ENCODE data around the gene PDE9A. TPM values are rescaled to one million over a fixed set of nuclear protein-coding genes. Genes with fewer than 3 reads are reported as not detected.

PDE9A gene
- total RNA-seq, 4 donors from 2014 or later: 0.59 to 15.0 (median 6.9) TPM

DNA sequence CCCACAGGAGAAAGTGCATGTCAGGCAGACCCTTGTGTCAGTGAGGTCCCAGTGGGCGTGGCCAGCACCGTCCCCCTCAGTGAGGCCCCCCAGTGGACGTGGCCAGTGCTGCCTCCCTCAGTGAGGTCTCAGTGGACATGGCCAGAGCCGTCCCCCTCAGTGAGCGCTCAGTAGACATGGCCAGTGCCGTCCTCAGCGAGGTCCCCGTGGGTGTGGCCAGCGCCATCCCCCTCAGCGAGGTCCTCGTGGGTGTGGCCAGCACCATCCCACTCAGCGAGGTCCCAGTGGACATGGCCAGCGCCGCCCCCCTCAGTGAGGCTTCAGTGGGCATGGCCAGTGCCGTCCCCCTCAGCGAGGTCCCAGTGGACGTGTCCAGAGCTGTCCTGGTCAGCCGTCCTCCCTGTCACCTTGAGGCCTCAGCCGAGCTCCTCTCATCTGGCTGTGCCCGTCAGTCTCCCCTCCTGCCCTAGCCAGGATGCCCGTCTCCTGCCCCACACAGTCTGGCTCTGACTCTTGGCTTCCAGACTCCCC is 35.5 kb downstream of the PDE9A start:
- TF ChIP-seq POLR2A (IDR thresholded peaks at IDR 0.05): no peak
- TF ChIP-seq, protein P1, sequence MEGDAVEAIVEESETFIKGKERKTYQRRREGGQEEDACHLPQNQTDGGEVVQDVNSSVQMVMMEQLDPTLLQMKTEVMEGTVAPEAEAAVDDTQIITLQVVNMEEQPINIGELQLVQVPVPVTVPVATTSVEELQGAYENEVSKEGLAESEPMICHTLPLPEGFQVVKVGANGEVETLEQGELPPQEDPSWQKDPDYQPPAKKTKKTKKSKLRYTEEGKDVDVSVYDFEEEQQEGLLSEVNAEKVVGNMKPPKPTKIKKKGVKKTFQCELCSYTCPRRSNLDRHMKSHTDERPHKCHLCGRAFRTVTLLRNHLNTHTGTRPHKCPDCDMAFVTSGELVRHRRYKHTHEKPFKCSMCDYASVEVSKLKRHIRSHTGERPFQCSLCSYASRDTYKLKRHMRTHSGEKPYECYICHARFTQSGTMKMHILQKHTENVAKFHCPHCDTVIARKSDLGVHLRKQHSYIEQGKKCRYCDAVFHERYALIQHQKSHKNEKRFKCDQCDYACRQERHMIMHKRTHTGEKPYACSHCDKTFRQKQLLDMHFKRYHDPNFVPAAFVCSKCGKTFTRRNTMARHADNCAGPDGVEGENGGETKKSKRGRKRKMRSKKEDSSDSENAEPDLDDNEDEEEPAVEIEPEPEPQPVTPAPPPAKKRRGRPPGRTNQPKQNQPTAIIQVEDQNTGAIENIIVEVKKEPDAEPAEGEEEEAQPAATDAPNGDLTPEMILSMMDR (IDR thresholded peaks at IDR 0.05): no peak
- DNase-seq: no peak
- Histone ChIP-seq H3K27ac (no peak overlapping the region), H3K36me3 (no peaks in the 10 kb centered on the region), H3K27me3 (no peaks in the 10 kb centered on the region), H3K4me3 (no peak overlapping the region), H3K9me3 (no peaks in the 10 kb centered on the region), H3K4me1 (no peaks in the 10 kb centered on the region)
- intact Hi-C loops (cut with DNase I; ENCODE audit: low total_unique reads): no loop called here

DNA sequence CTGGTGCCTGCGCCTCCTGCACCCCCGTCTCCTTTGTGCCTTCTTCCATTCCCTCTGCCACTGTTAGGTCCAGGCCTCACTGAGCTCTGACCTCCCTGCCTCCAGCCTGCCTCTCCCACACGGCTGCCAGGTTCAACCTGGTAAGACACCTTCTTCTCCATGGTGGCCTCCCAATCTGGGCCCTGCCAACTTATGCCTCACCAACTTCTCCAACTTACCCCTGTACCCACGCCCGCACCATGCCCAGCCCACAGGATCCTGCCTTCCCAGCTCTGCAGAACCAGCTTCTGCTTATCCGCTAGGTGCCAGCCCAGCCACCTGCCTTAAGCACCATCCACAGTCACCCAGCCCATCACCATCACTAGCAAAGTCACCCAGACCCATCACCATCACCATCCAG is 37.2 kb downstream of the PDE9A start:
- Histone ChIP-seq H3K27me3 (no peaks in the 10 kb centered on the region), H3K36me3 (no peaks in the 10 kb centered on the region), H3K9me3 (no peaks in the 10 kb centered on the region), H3K4me3 (no peak overlapping the region), H3K27ac (no peak overlapping the region), H3K4me1 (no peaks in the 10 kb centered on the region)
- no peak for DNase-seq
- intact Hi-C loops (cut with DNase I; ENCODE audit: low total_unique reads): no loop called here
- TF ChIP-seq, protein P1 (IDR thresholded peaks at IDR 0.05): no peak
- no peak for TF ChIP-seq POLR2A (IDR thresholded peaks at IDR 0.05)

DNA sequence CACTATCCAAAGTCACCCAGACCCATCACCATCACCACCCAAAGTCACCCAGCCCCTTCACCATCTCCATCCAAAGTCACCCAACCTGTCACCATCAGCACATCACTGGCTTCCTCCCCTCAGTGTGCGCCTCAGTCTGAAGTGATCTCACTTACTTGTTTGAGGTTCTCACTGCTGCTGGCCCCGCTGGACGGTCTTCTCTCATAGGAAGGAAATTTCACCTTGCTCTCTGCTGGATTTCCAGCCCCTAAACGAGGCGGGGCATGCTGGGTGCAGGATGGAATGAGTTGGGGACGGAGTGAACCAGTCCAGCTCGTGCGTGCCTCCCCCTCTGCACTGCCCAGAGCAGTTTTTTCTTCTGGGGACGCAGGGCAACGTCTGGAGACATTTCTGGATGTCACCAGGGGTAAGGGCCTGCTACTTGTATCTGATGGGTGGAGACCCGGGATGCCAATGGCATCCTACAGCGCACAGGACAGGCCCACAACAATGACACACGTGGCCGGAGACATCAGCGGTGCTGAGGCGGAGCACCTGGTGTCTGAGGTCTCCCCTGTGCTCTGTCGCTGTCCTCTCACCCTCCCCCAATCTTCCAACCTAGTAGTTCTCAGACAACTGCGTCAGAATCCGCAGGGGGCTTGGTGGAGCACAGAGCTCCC is 38.6 kb downstream of the PDE9A start:
- DNase-seq: no peak
- TF ChIP-seq POLR2A (IDR thresholded peaks at IDR 0.05): no peak
- TF ChIP-seq, protein P1 (IDR thresholded peaks at IDR 0.05): no peak
- Histone ChIP-seq H3K27ac (no peak overlapping the region), H3K4me1 (no peaks in the 10 kb centered on the region), H3K4me3 (no peak overlapping the region), H3K36me3 (no peaks in the 10 kb centered on the region), H3K27me3 (no peaks in the 10 kb centered on the region), H3K9me3 (no peaks in the 10 kb centered on the region)
- intact Hi-C loops (cut with DNase I; ENCODE audit: low total_unique reads): no loop called here

DNA sequence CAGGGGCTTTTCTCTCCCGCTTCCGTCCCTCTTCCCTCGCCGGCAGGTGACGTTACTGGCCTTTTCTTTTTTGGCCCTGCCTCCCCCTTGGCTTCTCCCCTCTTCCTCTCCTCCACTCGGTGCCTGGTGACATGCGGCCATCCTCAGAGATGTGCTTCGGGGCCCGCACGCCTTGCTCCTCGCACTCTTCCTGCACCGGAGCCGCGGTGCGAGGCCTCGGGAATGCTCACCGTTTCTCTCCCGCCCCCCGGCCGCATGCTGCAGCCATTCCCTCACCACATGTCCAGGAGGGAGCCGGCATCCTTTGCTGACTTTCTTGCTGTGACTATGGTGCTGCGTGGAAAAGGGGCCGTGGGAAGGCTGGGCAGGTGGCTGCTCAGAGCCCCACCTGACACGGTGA is 39.3 kb downstream of the PDE9A start:
- intact Hi-C loops (cut with DNase I; ENCODE audit: low total_unique reads): no loop called here
- Histone ChIP-seq H3K27ac (no peak overlapping the region), H3K4me3 (no peak overlapping the region), H3K4me1 (no peaks in the 10 kb centered on the region), H3K36me3 (no peaks in the 10 kb centered on the region), H3K27me3 (no peaks in the 10 kb centered on the region), H3K9me3 (no peaks in the 10 kb centered on the region)
- no peak for DNase-seq
- TF ChIP-seq, protein P1 (IDR thresholded peaks at IDR 0.05): no peak
- TF ChIP-seq POLR2A (IDR thresholded peaks at IDR 0.05): no peak

DNA sequence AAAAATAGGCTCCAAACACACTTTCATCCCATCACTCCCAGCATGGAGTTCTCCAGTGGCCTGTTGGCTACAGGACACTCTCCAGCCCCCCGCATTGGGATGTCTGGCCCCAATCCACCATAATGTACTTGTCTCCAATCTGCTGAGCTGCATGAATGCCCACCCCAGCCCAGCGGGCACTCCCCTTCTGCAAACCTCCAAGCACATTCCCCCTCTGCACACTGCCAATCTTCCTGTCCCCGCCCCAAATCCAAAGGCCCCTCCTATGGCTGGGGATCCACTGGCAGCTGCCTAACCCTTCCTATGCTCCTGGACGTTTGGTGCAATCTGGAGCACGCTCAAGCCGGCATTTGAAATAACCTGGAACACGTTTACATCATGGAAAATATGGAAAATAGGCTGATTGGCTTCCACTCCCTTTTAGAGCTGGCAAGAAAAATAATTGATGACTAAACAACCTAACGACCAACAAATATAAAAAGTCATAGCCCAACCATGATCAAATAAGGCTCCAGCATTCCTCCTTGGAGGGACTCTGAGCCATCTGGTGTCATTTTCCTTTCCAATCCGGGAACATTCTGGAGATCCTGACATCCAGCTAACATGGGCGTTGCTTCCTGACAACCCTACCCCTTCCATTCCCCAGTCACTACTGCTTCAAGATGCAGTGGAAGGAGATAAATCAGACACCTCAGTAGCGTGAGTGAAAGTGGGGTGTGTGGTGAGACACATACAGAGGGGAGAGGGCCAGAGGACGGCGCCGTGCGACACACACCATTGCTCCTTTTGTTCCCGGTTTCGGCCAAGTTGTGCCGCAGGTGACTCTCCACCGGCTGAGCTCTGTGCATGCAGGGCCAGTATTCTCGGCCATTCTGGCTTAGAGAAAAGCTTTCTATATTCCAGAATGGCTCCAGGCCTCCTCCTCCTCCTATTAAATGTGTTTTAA is 41.6 kb downstream of the PDE9A start:
- DNase-seq: no peak
- Histone ChIP-seq H3K36me3 (no peaks in the 10 kb centered on the region), H3K27ac (no peak overlapping the region), H3K9me3 (no peaks in the 10 kb centered on the region), H3K4me3 (no peak overlapping the region), H3K4me1 (no peaks in the 10 kb centered on the region), H3K27me3 (no peaks in the 10 kb centered on the region)
- intact Hi-C loops (cut with DNase I; ENCODE audit: low total_unique reads): no loop called here
- TF ChIP-seq, protein P1 (IDR thresholded peaks at IDR 0.05): no peak
- no peak for TF ChIP-seq POLR2A (IDR thresholded peaks at IDR 0.05)
